Measurements from ENCODE around the gene ARHGEF10L.

The ARHGEF10L gene

GRCh38 chr1:17610713-17611112, 71.2 kb downstream of the ARHGEF10L start:
- TF ChIP-seq GATA3 (IDR thresholded peaks at IDR 0.05; ENCODE audit: low read depth, low read length): no peak
- TF ChIP-seq GATA2 (IDR thresholded peaks at IDR 0.05; ENCODE audit: low read depth, low read length): no peak

GRCh38 chr1:17611991-17612390, 72.5 kb downstream of the ARHGEF10L start:
- TF ChIP-seq GATA3 (IDR thresholded peaks at IDR 0.05; ENCODE audit: low read depth, low read length): no peak
- no peak for TF ChIP-seq GATA2 (IDR thresholded peaks at IDR 0.05; ENCODE audit: low read depth, low read length)

- TF ChIP-seq GATA3 (IDR thresholded peaks at IDR 0.05; ENCODE audit: low read depth, low read length) (no peak), GATA2 (IDR thresholded peaks at IDR 0.05; ENCODE audit: low read depth, low read length) (no peak)
Observed at GRCh38 chr1:17612831-17613230, 73.3 kb downstream of the ARHGEF10L start.

GRCh38 chr1:17614586-17614985, 75.1 kb downstream of the ARHGEF10L start:
- TF ChIP-seq GATA3 (IDR thresholded peaks at IDR 0.05; ENCODE audit: low read depth, low read length) (no peak), GATA2 (IDR thresholded peaks at IDR 0.05; ENCODE audit: low read depth, low read length) (no peak)

GRCh38 chr1:17615157-17615556, 75.7 kb downstream of the ARHGEF10L start:
- TF ChIP-seq GATA3 (IDR thresholded peaks at IDR 0.05; ENCODE audit: low read depth, low read length) (no peak), GATA2 (IDR thresholded peaks at IDR 0.05; ENCODE audit: low read depth, low read length) (no peak)

GRCh38 chr1:17615959-17616358, 76.5 kb downstream of the ARHGEF10L start:
- TF ChIP-seq GATA2 (IDR thresholded peaks at IDR 0.05; ENCODE audit: low read depth, low read length) (no peak), GATA3 (IDR thresholded peaks at IDR 0.05; ENCODE audit: low read depth, low read length) (no peak)

GRCh38 chr1:17616731-17617279, 77.3 kb downstream of the ARHGEF10L start:
- TF ChIP-seq GATA2 (IDR thresholded peaks at IDR 0.05; ENCODE audit: low read depth, low read length): no peak
- TF ChIP-seq GATA3 (IDR thresholded peaks at IDR 0.05; ENCODE audit: low read depth, low read length): no peak

- no peak for TF ChIP-seq GATA2 (IDR thresholded peaks at IDR 0.05; ENCODE audit: low read depth, low read length)
- TF ChIP-seq GATA3 (IDR thresholded peaks at IDR 0.05; ENCODE audit: low read depth, low read length): no peak
Observed at GRCh38 chr1:17617787-17618557, 78.5 kb downstream of the ARHGEF10L start.

GRCh38 chr1:17618558-17619247, 79.2 kb downstream of the ARHGEF10L start:
- TF ChIP-seq GATA2 (IDR thresholded peaks at IDR 0.05; ENCODE audit: low read depth, low read length) (no peak), GATA3 (IDR thresholded peaks at IDR 0.05; ENCODE audit: low read depth, low read length) (no peak)

- TF ChIP-seq GATA2 (IDR thresholded peaks at IDR 0.05; ENCODE audit: low read depth, low read length) (no peak), GATA3 (IDR thresholded peaks at IDR 0.05; ENCODE audit: low read depth, low read length) (no peak)
Observed at GRCh38 chr1:17620448-17620847, 81.0 kb downstream of the ARHGEF10L start.

GRCh38 chr1:17621691-17622090, 82.2 kb downstream of the ARHGEF10L start:
- no peak for TF ChIP-seq GATA2 (IDR thresholded peaks at IDR 0.05; ENCODE audit: low read depth, low read length)
- TF ChIP-seq GATA3 (IDR thresholded peaks at IDR 0.05; ENCODE audit: low read depth, low read length): no peak

GRCh38 chr1:17622823-17623222, 83.3 kb downstream of the ARHGEF10L start:
- TF ChIP-seq GATA3 (IDR thresholded peaks at IDR 0.05; ENCODE audit: low read depth, low read length) (no peak), GATA2 (IDR thresholded peaks at IDR 0.05; ENCODE audit: low read depth, low read length) (no peak)

- TF ChIP-seq GATA3 (IDR thresholded peaks at IDR 0.05; ENCODE audit: low read depth, low read length) (no peak), GATA2 (IDR thresholded peaks at IDR 0.05; ENCODE audit: low read depth, low read length) (no peak)
Observed at GRCh38 chr1:17624611-17625233, 85.2 kb downstream of the ARHGEF10L start.

All from SH-SY5Y (cell line).